ENCODE data around the gene GMPR.
"Not testable (repeated sequence)": the region's sequence is repeated elsewhere in the genome, so short reads cannot be mapped to it uniquely, and the experiment has no call there.

Gene GMPR

GRCh38 chr6:16267428-16268263, 29.3 kb downstream of the GMPR start:
- peaks cover 13% of the 10 kb centered on the region for H3K4me1 Mint-ChIP-seq
- DNase-seq = no peak
- no peaks in the 10 kb centered on the region for H3K36me3 Mint-ChIP-seq (ENCODE audit: low read depth)
- H3K27me3 Mint-ChIP-seq = peaks cover 4% of the 10 kb centered on the region
- no peak overlapping the region for H3K4me3 Mint-ChIP-seq
- H3K9me3 Mint-ChIP-seq = no peaks in the 10 kb centered on the region
- peak; percentile 50 for ATAC-seq
- H3K27ac Mint-ChIP-seq = no peak overlapping the region

- not testable (repeated sequence) for H3K4me3 Mint-ChIP-seq; H3K27me3 Mint-ChIP-seq; DNase-seq; H3K36me3 Mint-ChIP-seq (ENCODE audit: low read depth); H3K9me3 Mint-ChIP-seq; H3K27ac Mint-ChIP-seq; ATAC-seq
- H3K4me1 Mint-ChIP-seq = peaks cover 18% of the 10 kb centered on the region
Observed at GRCh38 chr6:16269442-16270070, 31.2 kb downstream of the GMPR start.

GRCh38 chr6:16270178-16270794, 31.9 kb downstream of the GMPR start:
- H3K4me3 Mint-ChIP-seq = no peak overlapping the region
- no peaks in the 10 kb centered on the region for H3K36me3 Mint-ChIP-seq (ENCODE audit: low read depth)
- H3K4me1 Mint-ChIP-seq = peaks cover 17% of the 10 kb centered on the region
- ATAC-seq (no peak), DNase-seq (no peak)
- no peaks in the 10 kb centered on the region for H3K9me3 Mint-ChIP-seq
- no peak overlapping the region for H3K27ac Mint-ChIP-seq
- H3K27me3 Mint-ChIP-seq = no peaks in the 10 kb centered on the region

GRCh38 chr6:16271428-16271827, 33.0 kb downstream of the GMPR start:
- Mint-ChIP-seq H3K4me1 (peaks cover 9% of the 10 kb centered on the region), H3K27ac (no peak overlapping the region), H3K27me3 (no peaks in the 10 kb centered on the region), H3K36me3 (ENCODE audit: low read depth) (no peaks in the 10 kb centered on the region), H3K9me3 (no peaks in the 10 kb centered on the region), H3K4me3 (no peak overlapping the region)
- no peak for DNase-seq
- no peak for ATAC-seq

GRCh38 chr6:16272201-16272600, 33.8 kb downstream of the GMPR start:
- ATAC-seq (no peak), DNase-seq (no peak)
- H3K36me3 Mint-ChIP-seq (ENCODE audit: low read depth) = no peaks in the 10 kb centered on the region
- no peaks in the 10 kb centered on the region for H3K9me3 Mint-ChIP-seq
- no peaks in the 10 kb centered on the region for H3K27me3 Mint-ChIP-seq
- no peak overlapping the region for H3K4me3 Mint-ChIP-seq
- H3K4me1 Mint-ChIP-seq = peaks cover 9% of the 10 kb centered on the region
- H3K27ac Mint-ChIP-seq = no peak overlapping the region

GRCh38 chr6:16273256-16273655, 34.9 kb downstream of the GMPR start:
- Mint-ChIP-seq H3K36me3 (ENCODE audit: low read depth) (no peaks in the 10 kb centered on the region), H3K9me3 (no peaks in the 10 kb centered on the region), H3K27ac (no peak overlapping the region), H3K4me3 (no peak overlapping the region), H3K27me3 (peaks cover 2% of the 10 kb centered on the region), H3K4me1 (peaks cover 11% of the 10 kb centered on the region)
- ATAC-seq = no peak
- DNase-seq = no peak

- no peak for ATAC-seq
- Mint-ChIP-seq H3K36me3 (ENCODE audit: low read depth) (no peaks in the 10 kb centered on the region), H3K4me3 (no peak overlapping the region)
Observed at GRCh38 chr6:16274483-16274882, 36.1 kb downstream of the GMPR start.

GRCh38 chr6:16274885-16275589, 36.6 kb downstream of the GMPR start:
- Mint-ChIP-seq H3K4me3 (no peak overlapping the region), H3K36me3 (ENCODE audit: low read depth) (no peaks in the 10 kb centered on the region), H3K4me1 (peaks cover 11% of the 10 kb centered on the region), H3K9me3 (no peaks in the 10 kb centered on the region), H3K27ac (no peak overlapping the region), H3K27me3 (peaks cover 2% of the 10 kb centered on the region)
- ATAC-seq (no peak), DNase-seq (no peak)

More at GRCh38 chr6:16274483-16274882, 36.1 kb downstream of the GMPR start:
- no peak for DNase-seq
- Mint-ChIP-seq H3K4me1 (peaks cover 11% of the 10 kb centered on the region), H3K27ac (no peak overlapping the region), H3K27me3 (peaks cover 2% of the 10 kb centered on the region), H3K9me3 (no peaks in the 10 kb centered on the region)

GRCh38 chr6:16277101-16277981, 39.0 kb downstream of the GMPR start:
- Mint-ChIP-seq H3K4me1 (peaks cover 11% of the 10 kb centered on the region), H3K36me3 (ENCODE audit: low read depth) (no peaks in the 10 kb centered on the region), H3K4me3 (no peak overlapping the region), H3K9me3 (no peaks in the 10 kb centered on the region), H3K27me3 (peaks cover 2% of the 10 kb centered on the region), H3K27ac (no peak overlapping the region)
- ATAC-seq = peak; percentile 77
- peak; percentile 37 for DNase-seq

- no peaks in the 10 kb centered on the region for H3K36me3 Mint-ChIP-seq (ENCODE audit: low read depth)
- peaks cover 11% of the 10 kb centered on the region for H3K4me1 Mint-ChIP-seq
- no peaks in the 10 kb centered on the region for H3K9me3 Mint-ChIP-seq
- ATAC-seq (peak; percentile 25), DNase-seq (no peak)
- H3K4me3 Mint-ChIP-seq = no peak overlapping the region
- H3K27me3 Mint-ChIP-seq = peaks cover 2% of the 10 kb centered on the region
- no peak overlapping the region for H3K27ac Mint-ChIP-seq
Observed at GRCh38 chr6:16278048-16278724, 39.8 kb downstream of the GMPR start.

- H3K4me3 Mint-ChIP-seq = no peak overlapping the region
- ATAC-seq (no peak), DNase-seq (no peak)
- no peaks in the 10 kb centered on the region for H3K9me3 Mint-ChIP-seq
- H3K27ac Mint-ChIP-seq = no peak overlapping the region
- H3K36me3 Mint-ChIP-seq (ENCODE audit: low read depth) = no peaks in the 10 kb centered on the region
- H3K4me1 Mint-ChIP-seq = peaks cover 11% of the 10 kb centered on the region
- H3K27me3 Mint-ChIP-seq = peaks cover 2% of the 10 kb centered on the region
Observed at GRCh38 chr6:16278750-16279149, 40.4 kb downstream of the GMPR start.

GRCh38 chr6:16279243-16279642, 40.9 kb downstream of the GMPR start:
- H3K4me3 Mint-ChIP-seq = no peak overlapping the region
- H3K4me1 Mint-ChIP-seq = peaks cover 10% of the 10 kb centered on the region
- H3K27me3 Mint-ChIP-seq = peaks cover 2% of the 10 kb centered on the region
- no peak for ATAC-seq
- no peak overlapping the region for H3K27ac Mint-ChIP-seq
- H3K9me3 Mint-ChIP-seq = no peaks in the 10 kb centered on the region
- DNase-seq = no peak
- no peaks in the 10 kb centered on the region for H3K36me3 Mint-ChIP-seq (ENCODE audit: low read depth)

GRCh38 chr6:16282370-16282769, 44.0 kb downstream of the GMPR start:
- H3K27ac Mint-ChIP-seq = no peak overlapping the region
- peaks cover 6% of the 10 kb centered on the region for H3K4me1 Mint-ChIP-seq

More at GRCh38 chr6:16282370-16282769, 44.0 kb downstream of the GMPR start:
- DNase-seq (no peak), ATAC-seq (no peak)
- Mint-ChIP-seq H3K9me3 (no peaks in the 10 kb centered on the region), H3K4me3 (no peak overlapping the region), H3K36me3 (ENCODE audit: low read depth) (no peaks in the 10 kb centered on the region), H3K27me3 (peaks cover 2% of the 10 kb centered on the region)
